H1 (cell line): ENCODE measurements around the gene HIPK2. TPM values are rescaled to one million over a fixed set of nuclear protein-coding genes. Genes with fewer than 3 reads are reported as not detected.

Source experiments
- CTCF ChIA-PET: fragments of 300-600 bp; sonication (Branson Sonifier 250); formaldehyde crosslinking; loops from one replicate; lab custom pipeline; 2021; ENCODE audit not compliant: partially characterized antibody; lab: Charles Lee
- POLR2A ChIA-PET: fragments of 300-600 bp; sonication (Branson Sonifier 250); formaldehyde crosslinking; loops from one replicate; lab custom pipeline; 2021; ENCODE audit warnings: inconsistent platforms; ENCODE audit not compliant: partially characterized antibody; lab: Charles Lee
- DNase-seq, 2 experiments: peaks; one replicate each; pipeline versions ENCODE4 v3.0.0 to v3.0.0-alpha.2; 2010 to 2022; ENCODE audit warnings: low spot score in 2 of 2, low read depth in 1 of 2, mixed read lengths in 1 of 2
- FAIRE-seq: peaks from 2 replicates; lab custom pipeline; 2011; peaks lifted over from hg19 to GRCh38; lab: Jason Lieb, UNC
- H2AFZ ChIP-seq: 2 replicates; pipeline ENCODE4 v1.8.1; 2012; ENCODE audit warnings: low read length, inconsistent platforms
- H2AK5ac ChIP-seq: 2 replicates; pipeline ENCODE4 v1.6.1; 2013; ENCODE audit warnings: low read depth, low read length
- H2BK120ac ChIP-seq: replicated peaks from 2 replicates; pipeline ENCODE3; 2013; ENCODE audit warnings: low read depth, low read length, inconsistent platforms
- H2BK12ac ChIP-seq: 2 replicates; pipeline ENCODE4 v1.6.1; 2013; ENCODE audit warnings: low read depth, low read length
- H2BK15ac ChIP-seq: 2 replicates; pipeline ENCODE4 v1.6.1; 2013; ENCODE audit warnings: low read length
- H2BK20ac ChIP-seq: 2 replicates; pipeline ENCODE4 v1.6.1; 2013; ENCODE audit warnings: low read length
- H2BK5ac ChIP-seq: 2 replicates; pipeline ENCODE4 v1.6.1; 2013; ENCODE audit warnings: low read depth, low read length
- H3K14ac ChIP-seq: 2 replicates; pipeline ENCODE4 v1.6.1; 2013; ENCODE audit warnings: inconsistent platforms; ENCODE audit not compliant: insufficient read length
- H3K18ac ChIP-seq: 2 replicates; pipeline ENCODE4 v1.6.1; 2013; ENCODE audit warnings: low read length; ENCODE audit errors: extremely low read depth
- H3K23ac ChIP-seq: 2 replicates; pipeline ENCODE4 v1.6.1; 2013; ENCODE audit warnings: inconsistent platforms; ENCODE audit not compliant: insufficient read length
- H3K23me2 ChIP-seq: 2 replicates; pipeline ENCODE4 v1.6.1; 2013; ENCODE audit warnings: low read depth, low read length
- H3K27ac ChIP-seq: 2 replicates; pipeline ENCODE4 v1.6.1; 2011; ENCODE audit warnings: low read depth, low read length, inconsistent platforms
- H3K27me3 ChIP-seq, 4 experiments: replicated peaks in 1 of 4; 1 replicate in 1 of 4; 2 replicates in 3 of 4; pipeline versions ENCODE4 v1.6.1 to v1.8.1; 2011 to 2013; ENCODE audit warnings: low read length in 3 of 4, mild to moderate bottlenecking in 3 of 4, inconsistent platforms in 2 of 4, mixed read lengths in 2 of 4, moderate library complexity in 1 of 4; ENCODE audit not compliant: control insufficient read depth in 3 of 4, insufficient read depth in 3 of 4; ENCODE audit errors: extremely low read depth in 1 of 4
- H3K36me3 ChIP-seq, 4 experiments: 2 replicates each; pipeline versions ENCODE4 v1.6.1 to v1.8.1; 2011 to 2013; ENCODE audit warnings: mild to moderate bottlenecking in 4 of 4, low read length in 3 of 4, moderate library complexity in 2 of 4, control low read depth in 1 of 4, inconsistent platforms in 1 of 4; ENCODE audit not compliant: insufficient read depth in 4 of 4, control insufficient read depth in 2 of 4
- H3K4ac ChIP-seq: replicated peaks from 2 replicates; pipeline ENCODE3; 2013; ENCODE audit warnings: low read length, low read depth, mixed read lengths, inconsistent platforms; ENCODE audit not compliant: insufficient read length
- H3K4me1 ChIP-seq, 4 experiments: replicated peaks in 1 of 4; 1 replicate in 1 of 4; 2 replicates in 3 of 4; pipeline versions ENCODE4 v1.6.1 to v1.8.1; 2011 to 2013; ENCODE audit warnings: low read length in 3 of 4, inconsistent platforms in 2 of 4, mixed read lengths in 1 of 4; ENCODE audit not compliant: insufficient read depth in 4 of 4, control insufficient read depth in 3 of 4
- H3K4me2 ChIP-seq, 2 experiments: 2 replicates each; pipeline versions ENCODE4 v1.6.1 to v1.8.1; 2011 to 2013; ENCODE audit warnings: low read depth in 2 of 2, low read length in 2 of 2, control low read depth in 1 of 2, inconsistent platforms in 1 of 2, mild to moderate bottlenecking in 1 of 2; ENCODE audit not compliant: insufficient read depth in 1 of 2
- H3K4me3 ChIP-seq, 4 experiments: fragments of 200-600, 300-600 bp in 1 of 4; sonication (generic), shearing (Covaris generic), sonication (Bioruptor Twin) in 1 of 4; 2 replicates each; pipeline versions ENCODE4 v1.5.1 to v1.8.1; 2011 to 2016; ENCODE audit warnings: low read length in 4 of 4, low read depth in 3 of 4, control low read depth in 2 of 4, inconsistent platforms in 2 of 4, mild to moderate bottlenecking in 2 of 4, mixed read lengths in 1 of 4, moderate library complexity in 1 of 4; ENCODE audit not compliant: insufficient read depth in 2 of 4; ENCODE audit errors: extremely low read depth in 1 of 4
- H3K56ac ChIP-seq: replicated peaks from 2 replicates; pipeline ENCODE3; 2013; ENCODE audit warnings: low read depth, mild to moderate bottlenecking, mixed read lengths, low read length, inconsistent platforms; ENCODE audit not compliant: insufficient read length
- H3K79me1 ChIP-seq: 2 replicates; pipeline ENCODE4 v1.6.1; 2013; ENCODE audit warnings: low read depth, low read length, control low read depth
- H3K79me2 ChIP-seq, 2 experiments: 2 replicates each; pipeline versions ENCODE4 v1.6.1 to v1.8.1; 2012 to 2013; ENCODE audit warnings: low read length in 2 of 2, mild to moderate bottlenecking in 2 of 2, inconsistent platforms in 1 of 2; ENCODE audit not compliant: insufficient read depth in 2 of 2, control insufficient read depth in 1 of 2
- H3K9ac ChIP-seq, 4 experiments: replicated peaks in 1 of 4; 1 replicate in 1 of 4; 2 replicates in 3 of 4; pipeline versions ENCODE4 v1.6.1 to v1.8.1; 2011 to 2013; ENCODE audit warnings: low read depth in 3 of 4, low read length in 3 of 4, control low read depth in 2 of 4, mild to moderate bottlenecking in 2 of 4, moderate library complexity in 2 of 4, inconsistent platforms in 1 of 4; ENCODE audit errors: extremely low read depth in 1 of 4
- H3K9me3 ChIP-seq, 2 experiments: 2 replicates each; pipeline versions ENCODE4 v1.6.1 to v1.8.1; 2012 to 2013; ENCODE audit warnings: mild to moderate bottlenecking in 2 of 2, moderate library complexity in 2 of 2, control low read depth in 1 of 2, inconsistent platforms in 1 of 2, low read depth in 1 of 2, low read length in 1 of 2, mixed read lengths in 1 of 2; ENCODE audit not compliant: insufficient read depth in 2 of 2
- H4K20me1 ChIP-seq, 2 experiments: replicated peaks in 1 of 2; 2 replicates each; pipeline versions ENCODE3 to v1.8.1; 2011 to 2013; ENCODE audit warnings: inconsistent platforms in 2 of 2, low read length in 2 of 2, mild to moderate bottlenecking in 1 of 2; ENCODE audit not compliant: insufficient read depth in 2 of 2, control insufficient read depth in 1 of 2
- H4K5ac ChIP-seq: 2 replicates; pipeline ENCODE4 v1.6.1; 2013; ENCODE audit warnings: low read length, low read depth, mixed read lengths, inconsistent platforms; ENCODE audit not compliant: insufficient read length
- H4K8ac ChIP-seq: 2 replicates; pipeline ENCODE4 v1.8.0; 2013; ENCODE audit warnings: mild to moderate bottlenecking, moderate library complexity, low read length, inconsistent platforms; ENCODE audit not compliant: insufficient read depth; ENCODE audit errors: extremely low read depth
- H4K91ac ChIP-seq: replicated peaks from 2 replicates; pipeline ENCODE3; 2013; ENCODE audit warnings: low read length, mixed read lengths, inconsistent platforms; ENCODE audit not compliant: insufficient read length
- BACH1 ChIP-seq: IDR thresholded peaks from 2 replicates; pipeline ENCODE4 v1.6.1; 2012; ENCODE audit warnings: low read length, improper control_type of control experiment
- CEBPB ChIP-seq: IDR thresholded peaks from 2 replicates; pipeline ENCODE4 v1.6.1; 2012; ENCODE audit warnings: low read depth, low read length
- HDAC6 ChIP-seq: IDR thresholded peaks from one replicate; pipeline ENCODE4 v1.7.1; 2012; ENCODE audit warnings: low read depth, mild to moderate bottlenecking, inconsistent platforms, low read length, moderate library complexity
- RAD21 ChIP-seq, 2 experiments: IDR thresholded peaks in 1 of 2; conservative IDR thresholded peaks in 1 of 2; 2 replicates each; pipeline ENCODE4 v1.6.1; 2011; ENCODE audit warnings: low read depth in 2 of 2, low read length in 2 of 2, improper control_type of control experiment in 1 of 2, inconsistent platforms in 1 of 2, mild to moderate bottlenecking in 1 of 2, moderate library complexity in 1 of 2
- TBP ChIP-seq: IDR thresholded peaks from 2 replicates; pipeline ENCODE4 v1.6.1; 2011; ENCODE audit warnings: low read depth, low read length, improper control_type of control experiment
- WGBS, 2 experiments: shearing (Covaris generic) in 1 of 2; methylation state at CpG; one replicate each; pipeline versions ENCODE4 v1.1.6 to v1.1.7; 2013 to 2015; ENCODE audit warnings: low lambda C conversion rate in 2 of 2, mixed read lengths in 2 of 2, inconsistent platforms in 1 of 2, low coverage in 1 of 2, missing lambda C conversion rate in 1 of 2; ENCODE audit not compliant: insufficient replicate concordance in 2 of 2, insufficient coverage in 1 of 2, insufficient read length in 1 of 2; ENCODE audit errors: extremely low coverage in 1 of 2, missing lambda C conversion rate in 1 of 2; 5-methylcytosine and 5-hydroxymethylcytosine counted together
- polyA plus RNA-seq, 7 experiments: library from polyadenylated mRNA; depleted of rRNA in 3 of 7; stranded (reverse) in 5 of 7; unstranded in 2 of 7; fragments of >200 nt in 5 of 7; fragments of 200-250 nt in 2 of 7; gene quantifications; 1 replicate in 5 of 7; 2 replicates in 1 of 7; 4 replicates in 1 of 7; pipeline versions ENCODE4 v1.2.1 to v1.2.3, GENCODE V29; 2011 to 2013; ENCODE audit warnings: missing spikeins in 2 of 7, mixed read lengths in 2 of 7
- total RNA-seq: library from RNA; stranded (reverse); fragmentation: NEBNext Ultra II Directional; extraction: Animal tissue kit (Norgen Biotek cat#: 25700); gene quantifications from 2 replicates; pipeline ENCODE4 v1.2.1, GENCODE V29; 2021

HIPK2 gene
- total and polyA plus RNA-seq, 2 of the 8 experiments (the other 6 are each of a cell fraction or from before 2014, with no cell fraction given), result 8.3 to 24.3 TPM

DNA sequence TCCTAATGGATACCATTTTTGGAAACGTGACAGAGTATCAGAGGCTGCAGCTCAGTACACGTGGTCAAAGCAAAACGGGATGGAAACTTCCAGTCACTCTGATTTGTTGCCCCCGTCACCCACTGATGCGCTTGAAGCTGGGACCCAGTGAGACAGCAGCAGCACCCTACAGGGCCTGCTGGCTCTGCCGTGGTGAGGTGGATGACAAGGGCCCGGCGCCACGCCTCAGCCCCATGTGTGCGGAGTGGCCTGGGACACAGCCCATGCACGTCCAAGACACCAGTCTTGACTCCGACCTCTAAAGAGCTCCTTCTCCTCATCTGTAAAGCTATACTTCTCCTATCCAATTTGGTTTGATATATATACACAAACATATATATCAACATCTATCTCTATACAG, 215.3 kb downstream of the HIPK2 start:
- no peak overlapping the region for H3K4ac ChIP-seq
- H4K20me1 ChIP-seq, result no peaks in the 10 kb centered on the region
- H4K5ac ChIP-seq, result no peak overlapping the region
- H3K14ac ChIP-seq, result no peak overlapping the region
- no peak overlapping the region; the same call in 1 of the 2 replicates for H4K8ac ChIP-seq
- H3K27me3 ChIP-seq, result no peaks in the 10 kb centered on the region
- no peak overlapping the region for H3K23ac ChIP-seq
- H2BK120ac ChIP-seq, result no peak overlapping the region
- no peak overlapping the region for H3K56ac ChIP-seq
- no peak overlapping the region for H3K18ac ChIP-seq
- FAIRE-seq, result no peak
- H3K27ac ChIP-seq, result no peak overlapping the region
- ChIA-PET POLR2A (no interaction called here), CTCF (interaction anchor here (0.7 to 2.1 kb wide), 11 partner anchors 8 to 443 kb away, joined by 3 to 7 read pairs (median 4); no protein-coding TSS in a partner anchor)
- H2BK15ac ChIP-seq, result no peak overlapping the region
- DNase-seq, result no peak
- peaks cover 0 to 14% (median 4%) of the 10 kb centered on the region in 4 experiments; a peak in 3 of 7 replicates for H3K4me1 ChIP-seq
- no peak overlapping the region for H2AK5ac ChIP-seq
- TF ChIP-seq CEBPB (no peak), BACH1 (no peak), RAD21 (IDR thresholded peaks at IDR 0.05 in 1 of 2, conservative IDR thresholded peaks at IDR 0.05 in 1 of 2; ENCODE audit: low read depth in 2 of 2, low read length in 2 of 2) (no peak), TBP (no peak), HDAC6 (no peak)
- H2AFZ ChIP-seq, result no peak overlapping the region
- H2BK12ac ChIP-seq, result no peak overlapping the region
- H2BK5ac ChIP-seq, result no peak overlapping the region
- H3K79me1 ChIP-seq, result no peaks in the 10 kb centered on the region
- no peak overlapping the region for H4K91ac ChIP-seq
- H3K4me2 ChIP-seq, result no peak overlapping the region
- no peaks in the 10 kb centered on the region; a peak in 1 of 8 replicates for H3K36me3 ChIP-seq
- 87% methylated on average over 12 of the region's 12 CpGs; no CpG with 5 or more reads in 1 of the 2 experiments for WGBS, 2 experiments
- H3K9ac ChIP-seq, result no peak overlapping the region; a peak in 1 of 7 replicates
- no peaks in the 10 kb centered on the region for H3K79me2 ChIP-seq
- no peaks in the 10 kb centered on the region for H3K9me3 ChIP-seq
- no peaks in the 10 kb centered on the region for H3K23me2 ChIP-seq
- H3K4me3 ChIP-seq, result no peak overlapping the region
- H2BK20ac ChIP-seq, result no peak overlapping the region
